C4-2B (cell line): ENCODE measurements around the gene BEX4.

Source experiments
- CTCF ChIP-seq: fragments of 450-650 bp; conservative IDR thresholded peaks from 2 replicates; pipeline ENCODE4 v1.5.1; 2017; ENCODE audit warnings: mild to moderate bottlenecking
- ZFX ChIP-seq: fragments of 450-650 bp; IDR thresholded peaks from 2 replicates; pipeline ENCODE4 v1.6.1; 2017

GRCh38 chrX:103256651-103257050 lies 41.7 kb downstream of the BEX4 start:
- TF ChIP-seq CTCF (no peak), ZFX (no peak)
